A673 (cell line): ENCODE results near the gene YRDC.

ENCODE experiments used
- CTCF ChIP-seq: fragments of 300-800, 200-600 bp; sonication (generic); conservative IDR thresholded peaks from 2 replicates; pipeline ENCODE4 v1.5.1; 2017; ENCODE audit warnings: low read depth, mild to moderate bottlenecking, antibody characterized with exemption, low read length, moderate library complexity, mixed read lengths
- EZH2 ChIP-seq: fragments of 200-600 bp; sonication (generic); IDR thresholded peaks from 2 replicates; pipeline ENCODE4 v1.6.1; 2017; ENCODE audit warnings: borderline replicate concordance, low read depth, mild to moderate bottlenecking, mixed read lengths, antibody characterized with exemption, low read length; ENCODE audit not compliant: poor library complexity, severe bottlenecking

DNA sequence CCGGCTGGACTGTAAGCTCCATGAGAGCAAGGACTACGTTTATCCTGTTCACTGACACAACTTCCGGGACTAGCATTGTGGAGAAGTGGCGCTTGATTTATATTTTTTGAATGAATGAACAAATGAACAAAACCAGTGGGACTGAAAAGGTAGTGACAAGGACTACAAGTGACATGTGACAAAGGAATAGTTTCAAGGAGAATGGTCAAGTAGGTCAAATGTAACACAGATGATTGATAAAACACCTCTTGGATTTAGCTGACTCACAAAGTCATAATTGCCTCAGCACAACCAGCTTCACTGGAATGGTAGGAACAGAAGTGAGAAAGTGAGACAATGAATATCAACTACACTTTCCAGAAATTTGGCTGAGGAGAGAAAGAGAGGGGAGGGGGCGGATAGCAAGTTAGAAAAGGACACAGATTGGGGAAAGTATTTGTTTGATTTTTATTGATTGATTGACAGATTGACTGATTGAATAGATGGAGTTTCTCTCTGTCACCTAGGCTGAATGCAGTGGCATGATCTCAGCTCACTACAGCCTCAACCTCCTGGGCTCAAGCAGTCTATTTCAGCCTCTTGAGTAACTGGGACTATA, 37.1 kb upstream of the YRDC start:
- TF ChIP-seq CTCF = no peak
- no peak for TF ChIP-seq EZH2
